Measurements from ENCODE around the gene ZNF358.

Gene ZNF358

GRCh38 chr19:7559102-7559501 is 43.2 kb downstream of the ZNF358 start:
- no peak for DNase-seq (ENCODE audit: low spot score)

GRCh38 chr19:7560255-7560654 is 44.4 kb downstream of the ZNF358 start:
- DNase-seq (ENCODE audit: low spot score) = no peak

GRCh38 chr19:7561325-7561724 is 45.4 kb downstream of the ZNF358 start:
- DNase-seq (ENCODE audit: low spot score) = no peak

GRCh38 chr19:7562646-7563393 is 46.9 kb downstream of the ZNF358 start:
- no peak for DNase-seq (ENCODE audit: low spot score)

GRCh38 chr19:7564866-7565265 is 49.0 kb downstream of the ZNF358 start:
- no peak for DNase-seq (ENCODE audit: low spot score)

- no peak for DNase-seq (ENCODE audit: low spot score)
Measured at GRCh38 chr19:7565332-7565731, 49.4 kb downstream of the ZNF358 start.
